ENCODE data around the gene CALR3. TPM values are rescaled to one million over a fixed set of nuclear protein-coding genes. Genes with fewer than 3 reads are reported as not detected.

CALR3 gene
- total and polyA plus RNA-seq, 2 of the 13 experiments (the other 11 are each of a cell fraction or from before 2014, with no cell fraction given) = not detected

- TF ChIP-seq ZBTB49 (CRISPR knock-in tag; IDR thresholded peaks at IDR 0.05; ENCODE audit: borderline replicate concordance) (no peak), CSRNP2 (CRISPR knock-in tag; conservative IDR thresholded peaks at IDR 0.05; ENCODE audit: low read depth) (no peak), KDM5A (IDR thresholded peaks at IDR 0.05; ENCODE audit: borderline replicate concordance, low read length) (no peak), HDAC2 (CRISPR knock-in tag; IDR thresholded peaks at IDR 0.05) (peak; percentile 53), ZNF354B (CRISPR knock-in tag; IDR thresholded peaks at IDR 0.05) (no peak), BHLHE40 (IDR thresholded peaks at IDR 0.05; ENCODE audit: low read length) (peak; percentile 53), ZNF709 (CRISPR knock-in tag; IDR thresholded peaks at IDR 0.05) (peak; percentile 51; the same call in 1 of the 2 replicates), ZNF253 (CRISPR knock-in tag; IDR thresholded peaks at IDR 0.05; ENCODE audit: borderline replicate concordance) (no peak), ZMYM4 (CRISPR knock-in tag; IDR thresholded peaks at IDR 0.05) (peak; percentile 56; the same call in 1 of the 2 replicates), ETV6 (CRISPR knock-in tag; conservative IDR thresholded peaks at IDR 0.05) (0 out of 2 replicates have a peak, but pooled peaks have one; percentile 42), PATZ1 (CRISPR knock-in tag; IDR thresholded peaks at IDR 0.05) (peak; percentile 90), SAP130 (CRISPR knock-in tag; IDR thresholded peaks at IDR 0.05; ENCODE audit: low read depth) (peak; percentile 90), CAMTA2 (CRISPR knock-in tag; IDR thresholded peaks at IDR 0.05; ENCODE audit: borderline replicate concordance) (0 out of 2 replicates have a peak, but pooled peaks have one; percentile 43), ZBTB38 (CRISPR knock-in tag; IDR thresholded peaks at IDR 0.05) (no peak; the same call in none of the 2 replicates), ZNF232 (CRISPR knock-in tag; IDR thresholded peaks at IDR 0.05; ENCODE audit: borderline replicate concordance) (no peak), HINFP (CRISPR knock-in tag; IDR thresholded peaks at IDR 0.05; ENCODE audit: low read depth) (0 out of 2 replicates have a peak, but pooled peaks have one; percentile 25), ZNF530 (CRISPR knock-in tag; IDR thresholded peaks at IDR 0.05; ENCODE audit: low read depth) (no peak), ETV5 (CRISPR knock-in tag; IDR thresholded peaks at IDR 0.05; ENCODE audit: borderline replicate concordance) (peak; percentile 99), HBP1 (CRISPR knock-in tag; IDR thresholded peaks at IDR 0.05; ENCODE audit: low read depth) (0 out of 2 replicates have a peak, but pooled peaks have one; percentile 70), BCL6 (CRISPR knock-in tag; IDR thresholded peaks at IDR 0.05) (no peak)
Measured at GRCh38 chr19:16495982-16496612, at the start of gene CALR3, which contains the start of gene C19orf44 (continued).
